ENCODE results near the gene SULT1E1.
"Not testable (repeated sequence)": the region's sequence is repeated elsewhere in the genome, so short reads cannot be mapped to it uniquely, and the experiment has no call there.

GRCh38 chr4:69825056-69825455, 34.9 kb downstream of the SULT1E1 start:
- not testable (repeated sequence) for TF ChIP-seq CTCF, EZH2 (IDR thresholded peaks at IDR 0.05)
